ENCODE data around the gene RNF31.

The RNF31 gene

GRCh38 chr14:24179294-24179960, 32.1 kb downstream of the RNF31 start:
- Histone ChIP-seq H3K4me3 (ENCODE audit: low read depth, low read length) (no peak overlapping the region), H3K9ac (ENCODE audit: low read depth, low read length) (no peak overlapping the region), H3K36me3 (ENCODE audit: control insufficient read depth, insufficient read depth, low read length) (peaks cover 84% of the 10 kb centered on the region), H3K27me3 (ENCODE audit: control insufficient read depth, insufficient read depth, low read length) (no peaks in the 10 kb centered on the region), H3K27ac (ENCODE audit: low read depth, low read length) (no peak overlapping the region), H3K4me1 (ENCODE audit: control insufficient read depth, insufficient read depth, low read length) (no peaks in the 10 kb centered on the region), H3K9me3 (ENCODE audit: control insufficient read depth, insufficient read depth, low read length) (no peaks in the 10 kb centered on the region)

- Histone ChIP-seq H3K36me3 (ENCODE audit: control insufficient read depth, insufficient read depth, low read length) (peaks cover 87% of the 10 kb centered on the region), H3K27ac (ENCODE audit: low read depth, low read length) (no peak overlapping the region), H3K9ac (ENCODE audit: low read depth, low read length) (no peak overlapping the region), H3K4me3 (ENCODE audit: low read depth, low read length) (no peak overlapping the region), H3K4me1 (ENCODE audit: control insufficient read depth, insufficient read depth, low read length) (no peaks in the 10 kb centered on the region), H3K27me3 (ENCODE audit: control insufficient read depth, insufficient read depth, low read length) (no peaks in the 10 kb centered on the region), H3K9me3 (ENCODE audit: control insufficient read depth, insufficient read depth, low read length) (no peaks in the 10 kb centered on the region)
Observed at GRCh38 chr14:24179961-24180796, 32.9 kb downstream of the RNF31 start.

- Histone ChIP-seq H3K27ac (ENCODE audit: low read depth, low read length) (no peak overlapping the region), H3K27me3 (ENCODE audit: control insufficient read depth, insufficient read depth, low read length) (no peaks in the 10 kb centered on the region), H3K4me1 (ENCODE audit: control insufficient read depth, insufficient read depth, low read length) (no peaks in the 10 kb centered on the region), H3K9me3 (ENCODE audit: control insufficient read depth, insufficient read depth, low read length) (no peaks in the 10 kb centered on the region), H3K9ac (ENCODE audit: low read depth, low read length) (no peak overlapping the region), H3K4me3 (ENCODE audit: low read depth, low read length) (no peak overlapping the region), H3K36me3 (ENCODE audit: control insufficient read depth, insufficient read depth, low read length) (peaks cover 98% of the 10 kb centered on the region)
Observed at GRCh38 chr14:24181371-24182077, 34.2 kb downstream of the RNF31 start.

GRCh38 chr14:24182110-24182882, 35.0 kb downstream of the RNF31 start:
- no peak overlapping the region for H3K9ac ChIP-seq (ENCODE audit: low read depth, low read length)
- no peaks in the 10 kb centered on the region for H3K4me1 ChIP-seq (ENCODE audit: control insufficient read depth, insufficient read depth, low read length)
- H3K9me3 ChIP-seq (ENCODE audit: control insufficient read depth, insufficient read depth, low read length) = no peaks in the 10 kb centered on the region
- H3K27ac ChIP-seq (ENCODE audit: low read depth, low read length) = no peak overlapping the region
- H3K27me3 ChIP-seq (ENCODE audit: control insufficient read depth, insufficient read depth, low read length) = no peaks in the 10 kb centered on the region
- H3K4me3 ChIP-seq (ENCODE audit: low read depth, low read length) = no peak overlapping the region
- H3K36me3 ChIP-seq (ENCODE audit: control insufficient read depth, insufficient read depth, low read length) = peaks cover 98% of the 10 kb centered on the region

- Histone ChIP-seq H3K4me3 (ENCODE audit: low read depth, low read length) (no peak overlapping the region), H3K36me3 (ENCODE audit: control insufficient read depth, insufficient read depth, low read length) (peaks cover 95% of the 10 kb centered on the region), H3K4me1 (ENCODE audit: control insufficient read depth, insufficient read depth, low read length) (peaks cover 3% of the 10 kb centered on the region), H3K27ac (ENCODE audit: low read depth, low read length) (no peak overlapping the region), H3K27me3 (ENCODE audit: control insufficient read depth, insufficient read depth, low read length) (no peaks in the 10 kb centered on the region), H3K9ac (ENCODE audit: low read depth, low read length) (no peak overlapping the region), H3K9me3 (ENCODE audit: control insufficient read depth, insufficient read depth, low read length) (no peaks in the 10 kb centered on the region)
Observed at GRCh38 chr14:24183014-24183481, 35.8 kb downstream of the RNF31 start.

- Histone ChIP-seq H3K4me1 (ENCODE audit: control insufficient read depth, insufficient read depth, low read length) (peaks cover 3% of the 10 kb centered on the region), H3K36me3 (ENCODE audit: control insufficient read depth, insufficient read depth, low read length) (peaks cover 82% of the 10 kb centered on the region)
Observed at GRCh38 chr14:24184104-24184970, 37.0 kb downstream of the RNF31 start.

GRCh38 chr14:24185026-24185425, 37.7 kb downstream of the RNF31 start:
- H3K36me3 ChIP-seq (ENCODE audit: control insufficient read depth, insufficient read depth, low read length) = peaks cover 75% of the 10 kb centered on the region
- H3K9me3 ChIP-seq (ENCODE audit: control insufficient read depth, insufficient read depth, low read length) = no peaks in the 10 kb centered on the region
- no peak overlapping the region for H3K4me3 ChIP-seq (ENCODE audit: low read depth, low read length)
- no peak overlapping the region for H3K9ac ChIP-seq (ENCODE audit: low read depth, low read length)
- H3K27me3 ChIP-seq (ENCODE audit: control insufficient read depth, insufficient read depth, low read length) = no peaks in the 10 kb centered on the region
- H3K27ac ChIP-seq (ENCODE audit: low read depth, low read length) = no peak overlapping the region
- H3K4me1 ChIP-seq (ENCODE audit: control insufficient read depth, insufficient read depth, low read length) = peaks cover 3% of the 10 kb centered on the region

More at GRCh38 chr14:24184104-24184970, 37.0 kb downstream of the RNF31 start:
- Histone ChIP-seq H3K27me3 (ENCODE audit: control insufficient read depth, insufficient read depth, low read length) (no peaks in the 10 kb centered on the region), H3K9me3 (ENCODE audit: control insufficient read depth, insufficient read depth, low read length) (no peaks in the 10 kb centered on the region), H3K27ac (ENCODE audit: low read depth, low read length) (no peak overlapping the region), H3K9ac (ENCODE audit: low read depth, low read length) (no peak overlapping the region), H3K4me3 (ENCODE audit: low read depth, low read length) (no peak overlapping the region)

- no peaks in the 10 kb centered on the region for H3K9me3 ChIP-seq (ENCODE audit: control insufficient read depth, insufficient read depth, low read length)
- H3K9ac ChIP-seq (ENCODE audit: low read depth, low read length) = no peak overlapping the region
- H3K4me1 ChIP-seq (ENCODE audit: control insufficient read depth, insufficient read depth, low read length) = peaks cover 3% of the 10 kb centered on the region
- no peak overlapping the region for H3K27ac ChIP-seq (ENCODE audit: low read depth, low read length)
- H3K4me3 ChIP-seq (ENCODE audit: low read depth, low read length) = no peak overlapping the region
- no peaks in the 10 kb centered on the region for H3K27me3 ChIP-seq (ENCODE audit: control insufficient read depth, insufficient read depth, low read length)
- peaks cover 68% of the 10 kb centered on the region for H3K36me3 ChIP-seq (ENCODE audit: control insufficient read depth, insufficient read depth, low read length)
Observed at GRCh38 chr14:24185741-24186140, 38.4 kb downstream of the RNF31 start.

GRCh38 chr14:24186831-24187538, 39.7 kb downstream of the RNF31 start:
- Histone ChIP-seq H3K36me3 (ENCODE audit: control insufficient read depth, insufficient read depth, low read length) (peaks cover 64% of the 10 kb centered on the region), H3K4me3 (ENCODE audit: low read depth, low read length) (no peak overlapping the region), H3K27ac (ENCODE audit: low read depth, low read length) (no peak overlapping the region), H3K27me3 (ENCODE audit: control insufficient read depth, insufficient read depth, low read length) (no peaks in the 10 kb centered on the region), H3K9me3 (ENCODE audit: control insufficient read depth, insufficient read depth, low read length) (no peaks in the 10 kb centered on the region), H3K4me1 (ENCODE audit: control insufficient read depth, insufficient read depth, low read length) (peaks cover 3% of the 10 kb centered on the region), H3K9ac (ENCODE audit: low read depth, low read length) (no peak overlapping the region)

Measured in HUES48 (cell line).